ENCODE results near the gene ABCC6. TPM values are rescaled to one million over a fixed set of nuclear protein-coding genes. Genes with fewer than 3 reads are reported as not detected.
"Not testable (repeated sequence)": the region's sequence is repeated elsewhere in the genome, so short reads cannot be mapped to it uniquely, and the experiment has no call there.

ABCC6 gene
- total RNA-seq, 1 donor from 2014 or later = not detected

- intact Hi-C loops (cut with micrococcal nuclease) = loop anchor here (10.0 kb wide), 1 partner anchor 426 kb away; no protein-coding TSS in a partner anchor
These were observed 32.3 kb downstream of the ABCC6 start for GRCh38 chr16:16190966-16191365.

GRCh38 chr16:16190546-16190945 lies 32.7 kb downstream of the ABCC6 start:
- intact Hi-C loops (cut with micrococcal nuclease) = loop anchor here (10.0 kb wide), 1 partner anchor 426 kb away; no protein-coding TSS in a partner anchor

GRCh38 chr16:16189842-16190241 lies 33.5 kb downstream of the ABCC6 start:
- intact Hi-C loops (cut with micrococcal nuclease) = loop anchor here (10.0 kb wide), 1 partner anchor 425 kb away; no protein-coding TSS in a partner anchor

GRCh38 chr16:16188827-16189226 lies 34.5 kb downstream of the ABCC6 start:
- intact Hi-C loops (cut with micrococcal nuclease) = no loop called here

DNA sequence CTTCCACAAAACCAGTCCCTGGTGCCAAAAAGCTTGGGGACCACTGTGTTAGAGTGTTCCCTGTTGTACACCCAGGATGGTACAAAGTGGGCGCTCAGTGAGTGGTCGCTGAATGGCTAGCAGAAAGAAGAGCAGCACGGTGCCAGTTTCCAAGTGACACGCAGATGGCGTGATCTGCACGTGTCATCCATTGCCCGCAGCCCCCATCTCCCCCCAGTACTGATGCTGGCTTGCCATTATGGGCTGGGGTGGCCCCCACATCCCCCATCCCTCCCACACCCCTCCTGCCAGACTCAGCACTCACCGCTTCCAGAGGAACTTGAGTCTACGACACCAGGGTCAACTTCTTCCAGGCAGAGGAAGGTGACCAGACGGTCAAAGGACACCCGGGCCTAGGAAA lies 36.5 kb downstream of the ABCC6 start:
- intact Hi-C loops (cut with micrococcal nuclease) = no loop called here

GRCh38 chr16:16185095-16185494 lies 38.2 kb downstream of the ABCC6 start:
- intact Hi-C loops (cut with micrococcal nuclease) = no loop called here

- intact Hi-C loops (cut with micrococcal nuclease) = no loop called here
These were observed 38.7 kb downstream of the ABCC6 start for GRCh38 chr16:16184594-16184993.

DNA sequence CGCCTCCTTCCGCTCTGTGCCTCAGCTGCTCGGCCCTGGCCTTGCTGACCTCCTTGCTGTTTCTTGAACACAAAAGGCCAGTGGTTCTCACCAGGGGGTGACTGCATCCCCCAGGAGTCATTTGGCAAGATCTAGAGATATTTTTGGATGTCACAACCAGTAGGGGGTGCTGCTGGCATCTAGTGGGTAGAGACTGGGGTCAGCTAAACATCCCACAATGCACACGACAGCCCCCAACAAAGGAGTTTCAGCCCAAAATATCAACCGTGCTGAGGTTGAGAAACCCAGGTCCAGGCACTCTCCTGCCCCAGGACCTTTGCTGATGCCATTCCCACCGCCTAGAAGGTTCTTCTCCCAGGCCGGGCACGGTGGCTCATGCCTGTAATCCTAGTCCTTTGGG lies 39.7 kb downstream of the ABCC6 start:
- intact Hi-C loops (cut with micrococcal nuclease) = no loop called here

DNA sequence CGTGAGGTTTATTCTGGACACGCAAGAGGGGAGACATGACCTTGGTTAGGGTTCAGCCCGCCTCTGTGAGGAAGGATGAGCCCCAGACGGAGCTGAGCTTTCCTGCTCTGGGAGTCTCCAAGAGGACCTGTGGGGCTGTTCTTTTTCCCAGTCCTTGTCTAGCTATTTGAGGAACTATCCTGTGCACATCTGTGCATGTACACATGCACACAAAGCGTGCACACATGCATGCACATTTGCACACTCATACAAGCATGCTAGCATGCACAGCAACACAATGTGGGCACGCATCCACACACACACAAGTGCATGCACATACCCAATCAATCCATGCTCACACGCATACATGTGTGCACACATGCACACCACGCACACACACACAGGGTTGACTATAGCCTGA lies 40.4 kb downstream of the ABCC6 start:
- intact Hi-C loops (cut with micrococcal nuclease) = no loop called here

- intact Hi-C loops (cut with micrococcal nuclease) = not testable (repeated sequence)
These were observed 41.5 kb downstream of the ABCC6 start for GRCh38 chr16:16181748-16182147.

DNA sequence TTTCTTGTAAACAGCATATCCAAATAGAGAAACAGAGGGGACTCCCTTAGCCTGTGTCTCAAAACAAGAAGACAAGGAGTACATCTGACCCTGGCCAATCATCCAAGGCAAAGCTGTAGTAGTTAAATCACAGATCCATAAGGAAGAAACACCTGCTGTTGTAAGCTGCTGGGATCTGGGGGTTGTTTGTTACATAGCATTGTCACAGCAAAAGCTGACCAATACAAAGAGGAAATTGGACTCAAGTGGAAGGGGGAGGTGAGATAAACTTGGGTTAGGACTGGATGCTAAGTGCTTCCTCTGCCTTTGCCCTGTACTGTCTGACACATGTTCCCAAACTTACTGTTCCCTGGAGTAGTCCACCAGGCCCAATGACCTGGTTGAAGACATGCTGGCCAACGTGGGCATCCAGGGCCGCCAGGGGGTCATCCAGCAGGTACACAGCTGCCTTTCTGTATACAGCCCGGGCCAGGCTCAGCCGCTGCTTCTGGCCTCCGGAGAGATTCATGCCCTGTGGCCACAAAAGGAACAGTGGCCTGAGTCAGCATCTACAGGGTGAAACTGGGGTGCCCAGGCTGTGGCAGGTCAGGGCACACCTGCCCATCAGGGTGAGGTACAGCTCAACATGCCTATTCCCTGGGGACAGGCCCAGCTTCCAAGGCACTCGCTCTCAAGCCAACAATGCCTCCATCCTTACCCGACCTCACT lies 44.7 kb downstream of the ABCC6 start:
- intact Hi-C loops (cut with micrococcal nuclease) = no loop called here

- intact Hi-C loops (cut with micrococcal nuclease) = no loop called here
These were observed 47.0 kb downstream of the ABCC6 start for GRCh38 chr16:16176328-16176727.

- intact Hi-C loops (cut with micrococcal nuclease) = no loop called here
These were observed 48.0 kb downstream of the ABCC6 start for GRCh38 chr16:16175296-16175695.

DNA sequence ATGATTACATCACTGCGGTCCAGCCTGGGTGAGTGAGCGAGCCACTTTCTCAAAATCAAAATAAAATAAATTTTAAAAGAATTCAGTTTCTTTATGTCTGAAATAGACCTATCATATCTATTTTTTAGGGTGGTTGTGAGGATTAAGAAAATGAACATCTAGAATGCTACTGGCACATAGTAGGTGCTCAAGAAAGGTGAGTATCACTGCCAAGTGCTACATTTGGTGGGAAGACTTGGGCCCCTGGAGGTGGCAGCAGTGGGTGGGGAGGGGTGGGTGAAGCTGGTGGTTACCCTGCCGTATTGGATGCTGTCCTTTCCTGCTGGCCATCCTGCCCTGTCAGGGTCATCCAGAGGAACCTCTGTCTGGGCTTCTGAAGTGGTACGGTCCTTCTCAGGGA lies 50.3 kb downstream of the ABCC6 start:
- intact Hi-C loops (cut with micrococcal nuclease) = no loop called here

- intact Hi-C loops (cut with micrococcal nuclease) = no loop called here
These were observed 51.9 kb downstream of the ABCC6 start for GRCh38 chr16:16171332-16171919.

DNA sequence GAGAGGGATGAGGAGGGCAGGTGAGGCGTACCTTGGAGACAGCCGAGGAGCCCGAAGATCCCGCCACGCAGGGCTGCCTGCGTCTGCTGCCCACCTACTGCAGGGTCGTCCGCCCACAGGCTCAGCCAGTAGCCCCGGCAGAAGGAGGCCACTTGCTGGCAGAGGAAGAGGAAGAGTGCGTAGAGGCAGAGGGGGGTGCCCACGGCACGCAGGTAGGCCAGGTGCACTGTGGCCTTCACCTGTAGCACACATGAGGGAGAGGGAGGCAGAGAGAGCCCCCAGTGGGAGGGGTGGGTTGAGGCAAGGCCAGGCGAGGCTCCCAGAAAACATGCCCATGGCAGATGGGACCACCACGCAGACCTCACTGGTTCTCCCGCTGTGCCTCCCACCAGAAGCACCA lies 53.7 kb downstream of the ABCC6 start:
- intact Hi-C loops (cut with micrococcal nuclease) = no loop called here

GRCh38 chr16:16168431-16168830 lies 54.9 kb downstream of the ABCC6 start:
- intact Hi-C loops (cut with micrococcal nuclease) = no loop called here

DNA sequence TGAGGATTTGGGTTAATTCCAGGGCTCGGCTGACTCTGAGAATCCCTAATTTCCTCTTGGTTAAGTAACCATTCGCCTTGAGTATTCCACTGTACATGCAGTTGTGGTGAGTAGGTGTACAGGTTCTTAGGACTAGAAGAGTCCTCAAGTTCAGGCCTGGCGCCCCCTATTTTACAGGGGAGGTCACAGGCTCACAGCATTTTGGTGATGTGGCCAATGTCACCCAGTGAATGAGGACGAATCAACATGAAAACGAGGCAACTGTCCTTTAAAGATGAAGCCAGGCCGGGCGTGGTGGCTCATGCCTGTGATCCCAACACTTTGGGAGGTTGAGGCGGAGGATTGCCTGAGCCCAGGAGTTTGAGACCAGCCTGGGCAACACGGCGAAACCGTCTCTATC lies 55.4 kb downstream of the ABCC6 start:
- intact Hi-C loops (cut with micrococcal nuclease) = no loop called here

DNA sequence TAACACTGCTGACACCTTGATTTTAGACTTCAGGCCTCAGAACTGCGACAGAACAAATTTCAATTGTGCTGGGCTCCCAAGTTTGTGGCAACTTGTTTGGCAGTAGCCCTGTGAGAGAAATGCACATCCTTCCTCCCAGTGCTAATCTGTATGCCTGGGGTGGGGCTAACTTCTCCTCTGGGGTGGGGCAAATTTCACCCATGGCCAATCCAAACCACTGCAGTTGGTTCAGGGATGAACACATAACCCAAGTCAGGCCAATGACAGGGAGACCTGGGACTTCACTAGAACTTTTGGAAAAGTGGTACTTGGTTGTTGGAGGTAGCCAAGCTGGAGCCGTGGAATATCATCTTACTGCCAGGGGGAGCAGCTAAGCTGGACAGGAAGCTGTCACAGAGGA lies 56.3 kb downstream of the ABCC6 start:
- intact Hi-C loops (cut with micrococcal nuclease) = no loop called here

- intact Hi-C loops (cut with micrococcal nuclease) = no loop called here
These were observed 57.2 kb downstream of the ABCC6 start for GRCh38 chr16:16166085-16166484.

GRCh38 chr16:16164243-16164642 lies 59.1 kb downstream of the ABCC6 start:
- intact Hi-C loops (cut with micrococcal nuclease) = no loop called here

DNA sequence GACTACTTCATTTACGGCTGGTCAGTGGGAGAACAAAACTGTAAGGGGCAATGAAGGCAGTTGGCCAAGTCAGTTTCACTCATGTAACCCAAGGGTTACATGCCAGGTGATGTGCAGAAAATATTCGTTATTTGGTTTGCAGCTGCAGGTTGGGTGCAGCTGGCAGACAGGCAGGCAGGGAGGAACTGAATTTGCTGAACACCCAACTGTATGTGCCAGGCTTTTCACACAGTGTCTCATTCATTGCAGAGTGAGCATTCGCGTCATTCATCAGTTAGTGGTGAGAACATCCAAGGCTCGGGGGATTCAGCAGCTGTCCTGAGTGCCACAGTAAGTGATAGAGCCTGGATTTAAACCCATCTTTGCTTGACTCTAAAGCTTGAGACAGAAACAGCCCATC lies 59.7 kb downstream of the ABCC6 start:
- intact Hi-C loops (cut with micrococcal nuclease) = no loop called here

GRCh38 chr16:16163109-16163508 lies 60.2 kb downstream of the ABCC6 start:
- intact Hi-C loops (cut with micrococcal nuclease) = no loop called here

Data from T-helper 2 cell treated with Interferon-gamma antibody and Interleukin-4, amounts not matched to agents 100 ng/mL and 5 ng/mL, for 36 hours (primary cell).